Transverse colon (tissue), 4 donors: ENCODE data around the gene AFAP1L2. TPM values are rescaled to one million over a fixed set of nuclear protein-coding genes. Genes with fewer than 3 reads are reported as not detected.

Source experiments
- DNase-seq: peaks from one replicate; pipeline ENCODE4 v3.0.0-alpha.2; 2019
- H3K27ac ChIP-seq, 4 donors: fragments of 200-600 bp; sonication (generic); 2 replicates each; pipeline ENCODE4 v1.5.1; 2016 to 2018; ENCODE audit warnings: inconsistent platforms in 4 of 4
- H3K27me3 ChIP-seq: fragments of 200-600 bp; sonication (generic); 2 replicates; pipeline ENCODE4 v1.5.1; 2017; ENCODE audit warnings: inconsistent platforms
- H3K36me3 ChIP-seq, 4 donors: fragments of 200-600 bp; sonication (generic); 2 replicates each; pipeline ENCODE4 v1.5.1; 2017 to 2019; ENCODE audit warnings: inconsistent platforms in 4 of 4
- H3K4me1 ChIP-seq, 4 donors: fragments of 200-600 bp; sonication (generic); 2 replicates each; pipeline ENCODE4 v1.5.1; 2017 to 2020; ENCODE audit warnings: inconsistent platforms in 4 of 4
- H3K4me3 ChIP-seq, 4 donors: fragments of 200-600 bp; sonication (generic); 1 replicate in 1 of 4; 2 replicates in 3 of 4; pipeline versions ENCODE4 v1.5.1 to v1.6.1; 2017 to 2019; ENCODE audit warnings: inconsistent platforms in 4 of 4
- H3K9me3 ChIP-seq, 2 donors: fragments of 200-600 bp; sonication (generic); 2 replicates each; pipeline ENCODE4 v1.5.1; 2017 to 2019; ENCODE audit warnings: inconsistent platforms in 2 of 2
- CTCF ChIP-seq, 5 experiments: fragments of 200-600 bp in 3 of 5; fragments of 450-650 bp in 2 of 5; sonication (generic) in 3 of 5; IDR thresholded peaks; 1 replicate in 2 of 5; 2 replicates in 3 of 5; pipeline ENCODE4 v1.5.1; 2016 to 2017; ENCODE audit warnings: antibody characterized with exemption in 5 of 5, inconsistent platforms in 3 of 5, mild to moderate bottlenecking in 2 of 5, moderate library complexity in 1 of 5
- EP300 ChIP-seq: sonication (generic); formaldehyde crosslinking; IDR thresholded peaks from one replicate; pipeline ENCODE4 v1.6.1; 2017; ENCODE audit warnings: antibody characterized with exemption, low read depth
- POLR2A ChIP-seq: fragments of 450-650 bp; IDR thresholded peaks from one replicate; pipeline ENCODE4 v1.6.1; 2016; ENCODE audit warnings: antibody characterized with exemption, mild to moderate bottlenecking, moderate library complexity
- POLR2AphosphoS5 ChIP-seq, 3 donors: sonication (generic); formaldehyde crosslinking; IDR thresholded peaks; one replicate each; pipeline ENCODE4 v1.6.1; 2016; ENCODE audit warnings: antibody characterized with exemption in 3 of 3
- WGBS, 2 donors: methylation state at CpG; one replicate each; pipeline ENCODE4 v1.1.5; 2018; ENCODE audit warnings: low coverage in 1 of 2; 5-methylcytosine and 5-hydroxymethylcytosine counted together
- in situ Hi-C, 4 donors: fragments of 200-750 bp; cut with MboI; loops; one replicate each; pipeline versions ENCODE4 v1.15.0 to v1.15.1; 2017; ENCODE audit warnings: low sequenced_read_pairs in 3 of 4, low pct_ligation_motif_present in 1 of 4, low pct_unique_long_range_greater_than_20kb in 1 of 4
- intact Hi-C: fragments of 100-400 bp; cut with DNase I; formaldehyde crosslinking; loops from one replicate; pipeline ENCODE4 v1.15.1; 2023; ENCODE audit warnings: low total_unique reads
- total RNA-seq, 4 donors: library from RNA; depleted of rRNA; stranded (reverse); fragments of >200 nt; gene quantifications; one replicate each; pipeline ENCODE4 v1.1.0, GENCODE V29; 2016

The AFAP1L2 gene
- total RNA-seq, 4 donors from 2014 or later, result 12.2 to 42.6 (median 13.2) TPM

- TF ChIP-seq POLR2A (no peak), POLR2AphosphoS5 (IDR thresholded peaks at IDR 0.05) (no peak), EP300 (no peak), CTCF (IDR thresholded peaks at IDR 0.05) (no peak)
- no peak overlapping the region for H3K27ac ChIP-seq
- intact Hi-C loops, result no loop called here
- no peak overlapping the region for H3K4me3 ChIP-seq
- no peak for DNase-seq
- H3K27me3 ChIP-seq, result peaks cover 9% of the 10 kb centered on the region
- peaks cover 0 to 5% (median 0%) of the 10 kb centered on the region in 4 donors for H3K4me1 ChIP-seq
- H3K36me3 ChIP-seq, result no peaks in the 10 kb centered on the region
- no peaks in the 10 kb centered on the region for H3K9me3 ChIP-seq
- in situ Hi-C loops, result no loop called here
- WGBS, 2 donors, result 84% methylated on average over 1 of the region's 1 CpG; no CpG with 5 or more reads in 1 of the 2 donors
These were observed 13.8 kb upstream of the AFAP1L2 start for GRCh38 chr10:114418109-114418508.

- DNase-seq, result no peak
- Histone ChIP-seq H3K27me3 (no peaks in the 10 kb centered on the region), H3K9me3 (no peaks in the 10 kb centered on the region), H3K4me1 (peaks cover 0 to 9% (median 0%) of the 10 kb centered on the region in 4 donors), H3K4me3 (no peak overlapping the region), H3K27ac (no peak overlapping the region), H3K36me3 (no peaks in the 10 kb centered on the region)
- WGBS, 2 donors, result 33% methylated on average over 9 of the region's 9 CpGs; no CpG with 5 or more reads in 1 of the 2 donors
- in situ Hi-C loops (no loop called here), intact Hi-C loops (no loop called here)
- TF ChIP-seq POLR2A (no peak), EP300 (no peak), POLR2AphosphoS5 (IDR thresholded peaks at IDR 0.05) (no peak), CTCF (IDR thresholded peaks at IDR 0.05) (no peak)
These were observed 8.8 kb upstream of the AFAP1L2 start for GRCh38 chr10:114412907-114413797.

- TF ChIP-seq EP300, result no peak
- no peak for TF ChIP-seq CTCF (IDR thresholded peaks at IDR 0.05)
- no peak for TF ChIP-seq POLR2A
- DNase-seq, result no peak
- in situ Hi-C loops, result no loop called here
These were observed 4.7 kb upstream of the AFAP1L2 start for GRCh38 chr10:114408968-114409444.

GRCh38 chr10:114408112-114408967 lies 4.0 kb upstream of the AFAP1L2 start:
- Histone ChIP-seq H3K4me3 (no peak overlapping the region), H3K9me3 (no peaks in the 10 kb centered on the region), H3K4me1 (peaks cover 0 to 20% (median 12%) of the 10 kb centered on the region in 4 donors), H3K27ac (no peak overlapping the region), H3K27me3 (peaks cover 17% of the 10 kb centered on the region), H3K36me3 (no peaks in the 10 kb centered on the region)
- WGBS, 2 donors, result 77 to 78% methylated on average over 9 to 12 of the region's 12 CpGs
- intact Hi-C loops, result no loop called here
- in situ Hi-C loops, result no loop called here
- no peak for DNase-seq
- TF ChIP-seq EP300 (no peak), POLR2AphosphoS5 (IDR thresholded peaks at IDR 0.05) (no peak)

More at GRCh38 chr10:114408968-114409444, 4.7 kb upstream of the AFAP1L2 start:
- peaks cover 0 to 17% (median 5%) of the 10 kb centered on the region in 4 donors for H3K4me1 ChIP-seq
- H3K4me3 ChIP-seq, result no peak overlapping the region
- H3K36me3 ChIP-seq, result no peaks in the 10 kb centered on the region
- H3K27me3 ChIP-seq, result peaks cover 10% of the 10 kb centered on the region
- no peaks in the 10 kb centered on the region for H3K9me3 ChIP-seq
- no peak overlapping the region for H3K27ac ChIP-seq
- intact Hi-C loops, result no loop called here
- 60 to 69% methylated on average over 1 to 5 of the region's 5 CpGs for WGBS, 2 donors
